GM10266 (cell line): ENCODE results near the gene MESD.

Source experiments
- DNase-seq: peaks from one replicate; pipeline ENCODE4 v3.0.0; 2012; ENCODE audit errors: extremely low spot score
- TF ChIP-seq, protein P1 (sequence below): IDR thresholded peaks from 2 replicates; pipeline ENCODE4 v1.5.1; 2012; ENCODE audit warnings: mild to moderate bottlenecking, low read depth; ENCODE audit not compliant: control insufficient read depth, insufficient read depth; ENCODE audit errors: missing control alignments

Gene MESD

DNA sequence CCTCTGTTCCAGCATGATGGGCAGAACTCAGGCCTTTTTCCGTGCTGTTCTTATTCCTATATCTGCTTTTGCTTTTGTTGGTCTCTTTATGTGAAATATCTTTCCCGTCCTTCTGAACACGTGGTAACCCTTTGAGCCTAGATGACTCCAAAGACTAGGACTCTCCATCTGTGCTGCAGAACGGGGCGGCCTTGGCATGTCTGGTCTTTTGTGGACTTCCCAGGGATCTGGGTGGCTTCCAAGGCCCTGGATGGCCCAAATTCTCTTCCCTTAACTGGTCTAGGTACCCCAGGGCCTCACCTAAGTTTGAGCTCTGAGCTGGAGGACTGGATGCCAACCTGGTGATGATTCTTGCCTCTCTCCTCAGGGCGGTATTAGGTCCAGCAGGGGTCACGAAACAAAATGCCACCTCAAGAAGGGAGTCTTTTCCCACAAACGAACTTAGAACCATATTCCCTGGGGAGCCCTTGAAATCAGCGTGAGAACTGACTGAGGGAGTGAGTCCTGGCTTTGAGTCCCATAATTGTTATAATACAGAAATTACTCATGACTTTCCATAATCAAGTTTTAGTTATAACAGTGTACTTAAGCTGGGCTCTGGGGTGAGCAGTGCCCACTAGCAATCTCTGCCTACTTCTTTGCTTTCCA is 25.0 kb upstream of the MESD start:
- TF ChIP-seq, protein P1, sequence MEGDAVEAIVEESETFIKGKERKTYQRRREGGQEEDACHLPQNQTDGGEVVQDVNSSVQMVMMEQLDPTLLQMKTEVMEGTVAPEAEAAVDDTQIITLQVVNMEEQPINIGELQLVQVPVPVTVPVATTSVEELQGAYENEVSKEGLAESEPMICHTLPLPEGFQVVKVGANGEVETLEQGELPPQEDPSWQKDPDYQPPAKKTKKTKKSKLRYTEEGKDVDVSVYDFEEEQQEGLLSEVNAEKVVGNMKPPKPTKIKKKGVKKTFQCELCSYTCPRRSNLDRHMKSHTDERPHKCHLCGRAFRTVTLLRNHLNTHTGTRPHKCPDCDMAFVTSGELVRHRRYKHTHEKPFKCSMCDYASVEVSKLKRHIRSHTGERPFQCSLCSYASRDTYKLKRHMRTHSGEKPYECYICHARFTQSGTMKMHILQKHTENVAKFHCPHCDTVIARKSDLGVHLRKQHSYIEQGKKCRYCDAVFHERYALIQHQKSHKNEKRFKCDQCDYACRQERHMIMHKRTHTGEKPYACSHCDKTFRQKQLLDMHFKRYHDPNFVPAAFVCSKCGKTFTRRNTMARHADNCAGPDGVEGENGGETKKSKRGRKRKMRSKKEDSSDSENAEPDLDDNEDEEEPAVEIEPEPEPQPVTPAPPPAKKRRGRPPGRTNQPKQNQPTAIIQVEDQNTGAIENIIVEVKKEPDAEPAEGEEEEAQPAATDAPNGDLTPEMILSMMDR = no peak
- no peak for DNase-seq

DNA sequence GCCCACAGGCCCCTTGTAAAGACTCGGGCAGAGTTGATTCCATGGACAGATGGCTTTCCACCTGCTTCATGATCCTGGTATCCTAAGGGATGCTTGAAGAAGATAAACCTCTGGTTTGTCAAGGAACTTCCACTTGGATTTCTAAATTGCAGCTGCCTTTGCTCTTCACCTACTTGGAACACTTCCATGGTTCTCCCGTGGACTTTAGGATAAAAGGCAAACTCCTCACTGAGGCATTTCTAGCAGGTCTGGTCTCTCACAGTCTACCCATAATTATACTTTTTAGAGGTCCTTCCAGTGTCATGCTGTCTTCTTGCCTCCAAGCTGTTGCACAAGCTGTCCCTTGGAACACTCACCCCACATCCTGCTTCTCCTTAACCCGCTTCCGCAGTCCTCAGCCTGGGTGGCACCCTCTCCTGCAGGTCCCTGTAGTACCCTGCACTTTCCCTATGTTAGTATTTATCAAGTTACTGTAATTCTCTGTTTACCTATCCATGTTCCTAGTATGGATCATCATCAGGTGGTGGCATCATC is 23.8 kb upstream of the MESD start:
- no peak for DNase-seq
- TF ChIP-seq, protein P1 = no peak

DNA sequence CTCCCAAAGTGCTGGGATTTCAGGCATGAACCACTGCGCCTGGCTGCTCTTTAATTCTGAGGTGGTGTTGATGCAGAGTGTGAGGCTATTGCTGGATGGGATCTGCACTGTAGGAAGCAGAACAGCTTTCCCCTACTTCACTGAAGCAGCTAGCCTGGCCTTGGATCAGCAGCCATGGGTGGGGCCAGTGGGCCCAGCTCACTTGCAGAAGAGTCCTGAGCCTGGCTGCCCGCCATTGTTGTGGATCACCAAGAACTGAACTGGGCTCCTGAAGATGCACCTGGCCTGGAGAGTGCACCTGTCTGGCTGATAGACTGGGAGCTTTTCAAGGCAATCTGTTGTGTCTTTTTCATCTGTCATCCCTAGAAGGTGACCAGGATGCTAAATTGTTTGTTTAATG is 23.0 kb upstream of the MESD start:
- no peak for DNase-seq
- TF ChIP-seq, protein P1 = no peak

DNA sequence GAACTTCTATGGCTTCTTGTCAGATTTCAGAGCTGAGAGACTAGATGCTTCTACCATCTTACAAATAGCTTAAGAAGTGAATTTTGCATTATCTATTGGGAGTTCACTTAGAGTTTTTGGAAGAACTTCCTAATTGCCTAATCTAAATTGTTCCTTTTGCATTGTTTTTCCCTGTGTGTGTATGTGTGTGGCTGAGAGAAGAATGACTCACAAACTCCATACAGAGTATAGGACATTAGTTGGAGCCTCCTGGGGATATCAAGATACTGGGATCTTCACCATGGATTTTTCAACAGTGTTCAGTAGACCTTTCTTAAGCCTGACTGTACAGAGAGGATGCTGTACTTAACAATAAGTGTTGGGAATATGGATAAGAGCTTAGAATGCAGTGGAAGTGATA is 22.0 kb upstream of the MESD start:
- DNase-seq = no peak
- TF ChIP-seq, protein P1 = no peak

DNA sequence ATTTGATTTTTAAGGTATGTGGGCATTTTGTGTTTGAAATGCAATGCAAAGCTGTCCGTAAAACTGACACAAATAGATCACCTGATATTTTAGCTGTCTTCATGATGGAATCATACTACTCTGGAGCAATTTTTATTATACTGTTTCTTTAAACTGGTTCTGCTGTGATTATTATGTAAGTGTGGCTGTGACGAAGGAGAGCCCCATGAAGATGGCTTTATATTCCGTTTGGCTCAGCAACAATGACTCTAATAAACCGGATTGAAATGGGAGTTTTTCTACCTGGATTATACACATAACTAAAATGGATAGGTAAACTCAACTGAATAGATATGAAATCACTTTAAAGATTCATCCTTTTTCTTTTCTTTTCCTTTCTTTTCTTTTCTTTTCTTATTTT is 20.5 kb upstream of the MESD start:
- TF ChIP-seq, protein P1 = no peak
- DNase-seq = no peak

DNA sequence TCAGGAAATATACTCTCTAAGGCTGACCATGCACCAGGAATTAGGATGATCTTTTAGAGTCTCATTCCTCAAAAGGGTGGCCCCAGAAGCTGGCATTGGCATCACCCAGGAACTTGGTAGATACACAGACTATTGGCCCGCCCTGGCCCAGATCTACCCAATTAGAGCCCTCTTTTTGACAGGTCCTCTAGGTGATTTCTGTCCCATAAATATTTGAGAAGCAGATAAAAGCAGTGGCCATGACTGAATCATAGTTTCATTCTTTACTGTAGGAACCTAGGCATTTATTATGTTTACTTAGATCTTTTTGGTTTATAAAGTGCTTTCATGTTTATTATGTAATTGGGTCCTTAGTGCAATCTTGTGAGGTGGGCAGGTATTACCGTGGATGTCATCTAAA is 18.7 kb upstream of the MESD start:
- TF ChIP-seq, protein P1 = no peak
- DNase-seq = no peak

DNA sequence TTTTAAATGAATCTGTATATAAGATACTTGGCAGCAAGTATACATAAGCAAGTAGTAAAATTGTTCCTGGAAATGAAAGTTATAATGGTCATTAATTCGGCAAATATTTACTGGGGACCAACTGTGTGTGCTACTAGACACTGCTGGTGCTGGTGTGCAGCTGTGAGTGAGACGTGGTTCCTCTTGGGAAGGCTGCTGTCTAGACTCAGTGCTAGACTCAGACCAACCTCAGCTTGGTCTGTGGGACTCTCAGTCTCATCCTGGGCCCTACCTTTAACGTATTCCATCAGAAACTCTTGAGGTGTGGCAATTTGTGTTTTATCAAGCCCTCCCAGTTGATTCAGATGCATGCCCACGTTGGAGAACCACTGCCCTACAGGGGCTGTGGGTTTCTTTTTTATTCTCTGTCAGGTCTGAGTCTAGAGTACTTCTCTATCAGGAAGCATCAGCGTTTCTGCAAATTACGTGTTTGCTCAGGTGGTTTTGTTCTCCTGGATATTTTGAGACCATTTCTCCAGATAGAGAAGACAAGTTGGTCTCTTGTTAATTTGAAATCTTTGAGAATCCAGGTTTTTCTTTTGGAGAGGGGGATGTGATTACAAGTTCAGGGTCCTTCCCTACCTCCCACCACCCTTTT is 17.9 kb upstream of the MESD start:
- DNase-seq = no peak
- TF ChIP-seq, protein P1 = no peak
